ENCODE results near the gene FAHD2A. TPM values are rescaled to one million over a fixed set of nuclear protein-coding genes. Genes with fewer than 3 reads are reported as not detected.

FAHD2A gene
- total RNA-seq, 2 experiments from 2014 or later = 34.8 to 38.2 TPM

Other genes starting within 250 kb of the FAHD2A start
- gene ZNF514, start 242.9 kb upstream of the FAHD2A start, total RNA-seq = 10 to 100 TPM; 22.7 to 26.7 TPM
- 1 to 10 TPM; 5.8 to 6.6 TPM for gene ZNF2, start 236.9 kb upstream of the FAHD2A start, total RNA-seq
- 1 to 10 TPM; 4.4 to 4.8 TPM for gene ZNF892, start 195.2 kb upstream of the FAHD2A start, total RNA-seq
- 1 to 10 TPM in 1 of 2 experiments, under 1 TPM in 1; 0.82 to 1.0 TPM for gene PROM2, start 128.3 kb upstream of the FAHD2A start, total RNA-seq
- gene KCNIP3, start 105.4 kb upstream of the FAHD2A start, total RNA-seq = not detected
- not detected for gene TRIM43B, start 82.0 kb downstream of the FAHD2A start, total RNA-seq
- not detected for gene TRIM43, start 189.3 kb downstream of the FAHD2A start, total RNA-seq